Dedifferentiated amniotic fluid mesenchymal stem cell (primary cell): ENCODE results near the gene TRIP12.
A peak's percentile ranks its signal among the peaks of the same experiment; 100 is the strongest.

Experiments
- DNase-seq: peaks from one replicate; pipeline ENCODE4 v3.0.0-alpha.2; 2016; ENCODE audit errors: extremely low spot score

The TRIP12 gene

GRCh38 chr2:229715895-229716507 is 205.8 kb downstream of the TRIP12 start:
- no peak for DNase-seq

DNA sequence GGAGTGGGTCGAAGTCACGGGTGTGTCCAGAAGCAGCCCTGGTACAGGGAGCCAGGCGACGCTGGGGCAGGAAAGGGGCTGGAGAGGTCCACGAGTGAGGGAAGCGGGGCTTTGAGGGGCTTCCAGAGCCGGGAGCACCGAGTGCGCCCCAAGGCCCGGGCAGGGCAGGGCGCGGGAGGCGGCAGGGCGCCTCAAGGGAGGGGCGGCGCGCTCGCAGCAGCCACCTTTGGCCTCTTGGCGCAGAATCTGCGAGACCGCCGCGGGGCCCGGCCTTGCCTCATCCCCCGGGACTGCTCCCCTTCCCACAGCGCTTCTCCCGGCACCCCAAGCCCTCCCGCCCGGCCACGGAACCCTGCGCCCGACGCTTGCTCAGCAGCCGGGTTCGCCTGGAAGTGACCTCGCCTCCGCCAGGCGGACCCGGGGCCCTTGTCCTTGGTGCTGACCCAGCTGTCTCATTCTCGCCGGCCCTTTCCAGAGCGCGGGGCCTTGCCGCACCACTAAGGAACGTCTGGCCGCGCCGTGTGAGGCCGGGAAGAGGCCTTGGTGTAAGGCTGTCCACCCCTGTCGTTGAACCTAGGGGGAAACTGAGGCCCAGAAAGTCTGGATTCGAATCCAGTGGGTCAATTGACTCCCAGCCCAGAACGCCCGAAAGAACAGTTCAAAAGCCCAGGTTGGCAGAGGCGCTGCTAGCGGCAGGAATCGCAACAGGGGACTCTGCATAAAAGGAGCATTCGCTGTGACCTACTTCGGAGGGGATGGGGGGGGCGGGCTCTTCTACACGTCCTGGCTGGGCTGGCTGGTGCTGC is 206.9 kb downstream of the TRIP12 start:
- peak; percentile 24 for DNase-seq

DNA sequence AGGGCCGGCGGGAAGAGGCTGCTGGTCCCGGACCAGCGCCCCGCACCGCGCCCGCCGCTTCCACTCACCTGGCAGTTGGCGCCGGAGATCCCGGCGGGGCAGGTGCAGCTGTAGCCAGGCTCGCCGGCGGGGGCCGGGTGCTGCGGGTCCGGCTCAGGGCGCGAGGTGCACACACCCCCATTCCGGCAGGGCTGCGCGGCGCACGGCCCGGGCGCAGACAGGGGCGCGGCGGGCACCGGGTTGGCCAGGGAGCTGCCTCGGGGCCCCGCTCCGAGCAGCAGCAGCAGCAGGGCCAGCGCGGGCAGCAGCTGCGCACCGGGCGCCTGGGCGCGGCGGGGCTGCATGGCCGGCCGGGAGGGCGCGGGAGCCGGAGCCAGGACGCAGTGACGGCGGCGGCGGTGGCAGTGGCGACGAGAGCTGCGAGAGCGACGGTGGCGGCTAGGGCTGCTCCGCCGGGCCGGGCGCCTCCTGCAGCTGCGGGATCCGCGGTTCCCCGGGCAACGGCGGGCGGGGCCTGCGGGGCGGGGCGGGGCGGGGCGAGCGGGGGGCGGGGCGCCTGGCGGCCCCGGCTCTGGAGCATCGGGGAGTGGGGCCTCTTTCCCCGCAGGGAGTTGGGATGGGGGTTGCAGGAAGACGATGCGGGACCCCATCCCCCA is 207.6 kb downstream of the TRIP12 start, which contains the start of gene DNER:
Gene DNER (minus strand): TSS at position 476 of the 656 bp plus-strand sequence. CDS start 132 bp downstream, at position 344.
- DNase-seq, result no peak
